CD8-positive, alpha-beta memory T cell (primary cell): Measurements from ENCODE around the gene CYP27B1. TPM values are rescaled to one million over a fixed set of nuclear protein-coding genes. Genes with fewer than 3 reads are reported as not detected.
"Not testable (repeated sequence)": the region's sequence is repeated elsewhere in the genome, so short reads cannot be mapped to it uniquely, and the experiment has no call there.

ENCODE experiments used
- CTCF ChIA-PET: fragments of 350-600 bp; sonication (Branson Sonifier 250); formaldehyde crosslinking; loops from one replicate; lab custom pipeline; 2021; ENCODE audit warnings: antibody characterized with exemption; lab: Charles Lee
- POLR2A ChIA-PET: fragments of 350-600 bp; sonication (Branson Sonifier 250); formaldehyde crosslinking; loops from one replicate; lab custom pipeline; 2021; ENCODE audit warnings: antibody characterized with exemption; lab: Charles Lee
- DNase-seq, 5 donors: peaks; one replicate each; pipeline versions ENCODE4 v3.0.0 to v3.0.0-alpha.2; 2020 to 2022; ENCODE audit warnings: mixed read lengths in 1 of 5
- H3K27ac ChIP-seq: one replicate; pipeline ENCODE4 v1.7.0; 2013; ENCODE audit warnings: low read depth, mild to moderate bottlenecking, low read length, moderate library complexity
- H3K27me3 ChIP-seq: 2 replicates; pipeline ENCODE4 v1.7.0; 2013; ENCODE audit warnings: low read length, mild to moderate bottlenecking; ENCODE audit not compliant: insufficient read depth, poor library complexity, severe bottlenecking
- H3K36me3 ChIP-seq: 2 replicates; pipeline ENCODE4 v1.7.0; 2013; ENCODE audit warnings: mild to moderate bottlenecking, low read length, moderate library complexity; ENCODE audit not compliant: insufficient read depth
- H3K4me1 ChIP-seq: 2 replicates; pipeline ENCODE4 v1.7.0; 2013; ENCODE audit warnings: mild to moderate bottlenecking, low read length, moderate library complexity; ENCODE audit not compliant: insufficient read depth
- H3K4me3 ChIP-seq: 2 replicates; pipeline ENCODE4 v1.7.0; 2013; ENCODE audit warnings: mild to moderate bottlenecking, low read length
- H3K9me3 ChIP-seq: 2 replicates; pipeline ENCODE4 v1.7.0; 2013; ENCODE audit warnings: mild to moderate bottlenecking, low read length
- H3K27ac Mint-ChIP-seq, 8 donors: one replicate each; pipeline ENCODE4 v1.8.0; 2020 to 2021; ENCODE audit warnings: mixed read lengths in 8 of 8, mild to moderate bottlenecking in 6 of 8, inconsistent platforms in 3 of 8, moderate library complexity in 3 of 8
- H3K27me3 Mint-ChIP-seq, 2 donors: one replicate each; pipeline ENCODE4 v1.8.0; 2020 to 2021; ENCODE audit warnings: mixed read lengths in 2 of 2, mild to moderate bottlenecking in 1 of 2, moderate library complexity in 1 of 2
- H3K36me3 Mint-ChIP-seq, 3 donors: one replicate each; pipeline ENCODE4 v1.8.0; 2020 to 2021; ENCODE audit warnings: mixed read lengths in 3 of 3, inconsistent platforms in 1 of 3, mild to moderate bottlenecking in 1 of 3
- H3K4me1 Mint-ChIP-seq, 3 donors: one replicate each; pipeline ENCODE4 v1.8.0; 2020 to 2021; ENCODE audit warnings: mixed read lengths in 3 of 3, inconsistent platforms in 1 of 3, mild to moderate bottlenecking in 1 of 3
- H3K4me3 Mint-ChIP-seq, 7 donors: one replicate each; pipeline ENCODE4 v1.8.0; 2020 to 2021; ENCODE audit warnings: mixed read lengths in 7 of 7, mild to moderate bottlenecking in 6 of 7, moderate library complexity in 4 of 7, inconsistent platforms in 2 of 7
- H3K9me3 Mint-ChIP-seq, 5 donors: one replicate each; pipeline ENCODE4 v1.8.0; 2020 to 2022; ENCODE audit warnings: mixed read lengths in 5 of 5, mild to moderate bottlenecking in 3 of 5, moderate library complexity in 2 of 5, inconsistent platforms in 1 of 5
- polyA plus RNA-seq: library from polyadenylated mRNA; unstranded; fragments of 300-500 nt; fragmentation: Illumina TruSeq; gene quantifications from one replicate; pipeline ENCODE4 v1.2.3, GENCODE V29; 2021
- total RNA-seq, 2 experiments: library from RNA; stranded (reverse); gene quantifications; one replicate each; pipeline ENCODE4 v1.2.3, GENCODE V29; 2021

Gene CYP27B1
- total and polyA plus RNA-seq, 3 experiments from 2014 or later = 0.52 to 7.4 (median 7.2) TPM

DNA sequence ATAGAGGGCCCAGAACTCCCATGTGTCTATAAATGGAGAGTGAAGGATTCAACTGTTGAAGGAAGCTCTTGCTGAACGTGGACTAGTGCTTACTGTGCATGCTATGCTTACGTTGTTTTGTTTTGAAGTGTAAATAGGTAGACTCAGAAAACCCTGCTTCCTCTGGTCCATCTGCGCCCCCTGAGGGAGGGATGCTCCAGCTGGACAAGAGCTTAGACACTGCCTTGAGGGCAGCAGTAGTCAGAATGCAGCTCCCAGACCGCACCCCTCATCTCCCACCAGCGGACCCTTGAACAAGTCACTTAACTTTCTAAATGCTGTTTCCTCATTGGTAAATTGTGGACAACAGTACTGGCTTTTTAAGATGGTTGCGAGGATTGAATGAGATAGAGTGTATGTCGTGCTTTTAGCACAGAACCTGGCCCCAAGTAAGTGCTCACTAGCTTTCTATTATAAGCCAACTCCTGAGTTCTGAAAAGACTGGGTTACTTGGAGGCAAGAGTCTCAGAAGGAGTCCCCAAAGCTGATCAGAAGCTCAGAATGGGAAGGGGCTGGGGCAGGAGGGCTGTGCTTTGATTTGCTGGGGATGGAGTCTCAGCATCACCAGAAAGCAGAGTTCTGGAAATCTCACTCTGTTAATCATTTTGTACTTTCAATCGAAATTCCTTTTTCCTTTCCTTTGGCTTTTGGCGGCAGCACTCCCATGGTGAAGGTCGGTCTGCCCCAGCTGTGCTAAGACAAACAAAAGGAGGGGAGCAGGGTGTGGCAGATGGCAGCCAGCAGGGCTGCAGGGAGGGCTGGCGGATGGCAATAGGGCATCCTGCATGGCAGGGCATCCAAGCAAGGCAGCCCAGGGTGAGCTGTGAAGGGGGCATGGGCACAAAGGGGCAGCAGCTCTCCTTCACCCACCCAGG, 43.9 kb downstream of the CYP27B1 start:
- Mint-ChIP-seq H3K27ac (peak overlapping the region; percentile 12 to 95 (median 67)), H3K4me3 (peak overlapping the region in 1 of 7 donors; percentile 23), H3K27me3 (peaks cover 0 to 1% of the 10 kb centered on the region in 2 donors), H3K4me1 (peaks cover 9 to 29% (median 15%) of the 10 kb centered on the region in 3 donors), H3K36me3 (peaks cover 4 to 62% (median 14%) of the 10 kb centered on the region in 3 donors), H3K9me3 (no peaks in the 10 kb centered on the region)
- ChIA-PET POLR2A (interaction anchor here (0.6 to 1.2 kb wide), 7 partner anchors 14 to 1273 kb away, joined by 3 to 7 read pairs (median 4); partner anchors contain the start of genes ARHGEF25 and TSPAN31), CTCF (no interaction called here)
- peaks cover 30% of the 10 kb centered on the region for H3K36me3 ChIP-seq
- no peak for DNase-seq
- H3K9me3 ChIP-seq = no peaks in the 10 kb centered on the region
- no peak overlapping the region for H3K27ac ChIP-seq
- H3K27me3 ChIP-seq = no peaks in the 10 kb centered on the region
- H3K4me1 ChIP-seq = no peaks in the 10 kb centered on the region
- H3K4me3 ChIP-seq = no peak overlapping the region

DNA sequence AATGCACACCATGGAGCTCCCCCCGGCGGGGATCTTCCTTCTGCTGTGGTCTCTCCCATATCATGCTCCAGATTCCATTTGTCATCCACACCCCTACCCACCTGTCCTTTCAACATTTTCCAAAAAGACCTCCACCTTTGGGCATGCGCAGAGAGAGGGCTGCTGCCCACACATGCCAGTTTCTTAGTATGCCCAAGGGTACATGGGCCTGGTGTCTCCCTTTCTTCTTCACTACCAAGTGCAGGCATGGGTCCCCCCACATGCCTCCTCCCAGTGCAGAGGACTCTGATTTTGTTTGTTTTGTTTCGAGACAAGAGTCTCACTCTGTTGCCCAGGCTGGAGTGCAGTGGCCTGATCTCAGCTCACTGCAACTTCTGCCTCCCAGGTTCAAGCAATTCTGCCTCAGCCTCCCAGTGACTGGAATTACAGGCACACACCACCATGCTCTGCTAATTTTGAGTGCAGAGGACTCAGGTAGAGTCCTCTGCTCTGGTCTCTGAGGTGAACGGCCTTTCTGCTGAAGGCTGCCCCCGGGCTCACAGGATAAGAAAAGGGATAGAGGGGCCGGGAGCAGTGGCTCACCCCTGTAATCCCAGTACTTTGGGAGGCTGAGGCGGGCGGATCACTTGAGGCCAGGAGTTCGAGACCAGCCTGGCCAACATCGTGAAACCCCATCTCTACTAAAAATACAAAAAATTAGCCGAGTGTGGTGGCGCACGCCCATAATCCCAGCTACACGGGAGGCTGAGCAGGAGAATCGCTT, 44.9 kb downstream of the CYP27B1 start:
- H3K9me3 Mint-ChIP-seq, H3K27me3 ChIP-seq, H3K4me3 ChIP-seq, H3K4me3 Mint-ChIP-seq, DNase-seq, H3K4me1 ChIP-seq, H3K27me3 Mint-ChIP-seq, CTCF ChIA-PET, H3K27ac ChIP-seq, H3K9me3 ChIP-seq: not testable (repeated sequence)
- H3K36me3 ChIP-seq = peaks cover 31% of the 10 kb centered on the region
- Mint-ChIP-seq H3K36me3 (peaks cover 4 to 59% (median 14%) of the 10 kb centered on the region in 3 donors), H3K27ac (peak overlapping the region in 4 of 8 donors; percentile 10 to 85 (median 45)), H3K4me1 (peaks cover 9 to 29% (median 15%) of the 10 kb centered on the region in 3 donors)
- POLR2A ChIA-PET = interaction anchor here (0.6 to 1.2 kb wide), 4 partner anchors 15 to 148 kb away, joined by 3 to 5 read pairs (median 3); partner anchors contain the start of gene TSPAN31

DNA sequence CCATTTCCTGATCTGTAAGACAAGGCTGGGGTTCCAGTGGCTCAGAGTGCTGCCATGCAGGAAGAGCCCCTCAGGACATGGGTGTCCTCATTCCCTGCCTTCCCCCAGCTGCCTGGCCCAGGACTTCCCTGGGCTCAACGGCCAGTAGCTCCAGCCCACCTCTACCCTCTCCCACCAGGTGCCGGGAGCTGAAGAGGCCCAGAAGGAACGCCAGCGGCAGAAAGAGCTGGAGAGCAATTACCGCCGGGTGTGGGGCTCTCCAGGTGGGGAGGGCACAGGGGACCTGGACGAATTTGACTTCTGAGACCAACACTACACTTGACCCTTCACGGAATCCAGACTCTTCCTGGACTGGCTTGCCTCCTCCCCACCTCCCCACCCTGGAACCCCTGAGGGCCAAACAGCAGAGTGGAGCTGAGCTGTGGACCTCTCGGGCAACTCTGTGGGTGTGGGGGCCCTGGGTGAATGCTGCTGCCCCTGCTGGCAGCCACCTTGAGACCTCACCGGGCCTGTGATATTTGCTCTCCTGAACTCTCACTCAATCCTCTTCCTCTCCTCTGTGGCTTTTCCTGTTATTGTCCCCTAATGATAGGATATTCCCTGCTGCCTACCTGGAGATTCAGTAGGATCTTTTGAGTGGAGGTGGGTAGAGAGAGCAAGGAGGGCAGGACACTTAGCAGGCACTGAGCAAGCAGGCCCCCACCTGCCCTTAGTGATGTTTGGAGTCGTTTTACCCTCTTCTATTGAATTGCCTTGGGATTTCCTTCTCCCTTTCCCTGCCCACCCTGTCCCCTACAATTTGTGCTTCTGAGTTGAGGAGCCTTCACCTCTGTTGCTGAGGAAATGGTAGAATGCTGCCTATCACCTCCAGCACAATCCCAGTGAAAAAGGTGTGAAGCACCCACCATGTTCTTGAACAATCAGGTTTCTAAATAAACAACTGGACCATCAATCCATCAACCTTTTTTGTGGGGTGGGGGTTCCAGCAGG, 46.0 kb downstream of the CYP27B1 start:
- Histone ChIP-seq H3K36me3 (peaks cover 42% of the 10 kb centered on the region), H3K4me1 (no peaks in the 10 kb centered on the region), H3K27ac (no peak overlapping the region), H3K27me3 (no peaks in the 10 kb centered on the region), H3K9me3 (no peaks in the 10 kb centered on the region), H3K4me3 (no peak overlapping the region)
- no peak for DNase-seq
- ChIA-PET POLR2A (interaction anchor here (1.2 kb wide), 1 partner anchor 24 kb away, joined by 3 read pairs; the partner anchor contains the start of gene TSPAN31), CTCF (interaction anchor here (1.0 to 2.2 kb wide), 3 partner anchors 21 to 262 kb away, joined by 3 to 8 read pairs (median 4); partner anchors contain the start of gene B4GALNT1)
- Mint-ChIP-seq H3K9me3 (no peaks in the 10 kb centered on the region), H3K27ac (peak overlapping the region in 4 of 8 donors; percentile 36 to 81 (median 62)), H3K36me3 (peaks cover 4 to 63% (median 15%) of the 10 kb centered on the region in 3 donors), H3K4me3 (no peak overlapping the region), H3K27me3 (no peaks in the 10 kb centered on the region), H3K4me1 (peaks cover 9 to 29% (median 15%) of the 10 kb centered on the region in 3 donors)

DNA sequence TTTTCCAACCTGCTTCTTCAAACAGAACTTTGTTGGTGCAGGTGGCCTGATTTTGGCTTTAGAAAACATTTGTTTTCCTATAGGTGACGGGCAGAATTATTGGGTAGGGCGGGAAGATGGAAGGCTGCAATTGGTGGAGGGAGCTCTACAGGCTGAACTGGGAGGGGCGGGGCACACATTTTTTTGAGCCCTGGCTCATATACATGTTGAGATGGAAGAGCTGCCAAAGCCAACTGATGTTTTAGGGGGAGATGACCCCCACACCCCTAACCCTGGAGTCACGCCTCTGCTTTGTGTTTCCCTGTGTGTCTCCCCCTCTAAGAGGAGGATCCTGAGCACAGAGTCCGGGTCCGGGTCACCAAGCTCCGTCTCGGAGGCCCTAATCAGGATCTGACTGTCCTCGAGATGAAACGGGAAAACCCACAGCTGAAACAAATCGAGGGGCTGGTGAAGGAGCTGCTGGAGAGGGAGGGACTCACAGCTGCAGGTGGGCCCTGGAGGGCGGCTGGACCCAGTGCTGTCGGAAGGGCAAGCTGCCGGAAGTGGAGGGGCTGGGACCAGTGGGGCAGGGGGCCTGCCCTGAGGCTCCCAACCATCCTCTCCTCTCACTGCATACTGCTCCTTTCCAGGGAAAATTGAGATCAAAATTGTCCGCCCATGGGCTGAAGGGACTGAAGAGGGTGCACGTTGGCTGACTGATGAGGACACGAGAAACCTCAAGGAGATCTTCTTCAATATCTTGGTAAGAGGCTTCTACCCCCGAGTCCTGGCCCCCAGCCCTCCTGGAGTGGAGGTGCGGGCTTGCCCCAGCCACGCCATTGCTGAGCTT, 46.9 kb downstream of the CYP27B1 start:
- Histone ChIP-seq H3K9me3 (no peaks in the 10 kb centered on the region), H3K27me3 (no peaks in the 10 kb centered on the region), H3K4me3 (no peak overlapping the region), H3K36me3 (peaks cover 48% of the 10 kb centered on the region), H3K4me1 (no peaks in the 10 kb centered on the region), H3K27ac (no peak overlapping the region)
- Mint-ChIP-seq H3K4me1 (peaks cover 5 to 26% (median 14%) of the 10 kb centered on the region in 3 donors), H3K27me3 (no peaks in the 10 kb centered on the region), H3K9me3 (no peaks in the 10 kb centered on the region), H3K4me3 (no peak overlapping the region), H3K36me3 (peaks cover 4 to 66% (median 17%) of the 10 kb centered on the region in 3 donors), H3K27ac (peak overlapping the region in 5 of 8 donors; percentile 5 to 81 (median 70))
- no peak for DNase-seq
- ChIA-PET CTCF (interaction anchor here (1.0 to 2.2 kb wide), 3 partner anchors 21 to 261 kb away, joined by 3 to 8 read pairs (median 4); partner anchors contain the start of gene B4GALNT1), POLR2A (interaction anchor here (0.6 to 1.2 kb wide), 2 partner anchors 25 to 417 kb away, joined by 3 to 6 read pairs; partner anchors contain the start of gene TSPAN31)

DNA sequence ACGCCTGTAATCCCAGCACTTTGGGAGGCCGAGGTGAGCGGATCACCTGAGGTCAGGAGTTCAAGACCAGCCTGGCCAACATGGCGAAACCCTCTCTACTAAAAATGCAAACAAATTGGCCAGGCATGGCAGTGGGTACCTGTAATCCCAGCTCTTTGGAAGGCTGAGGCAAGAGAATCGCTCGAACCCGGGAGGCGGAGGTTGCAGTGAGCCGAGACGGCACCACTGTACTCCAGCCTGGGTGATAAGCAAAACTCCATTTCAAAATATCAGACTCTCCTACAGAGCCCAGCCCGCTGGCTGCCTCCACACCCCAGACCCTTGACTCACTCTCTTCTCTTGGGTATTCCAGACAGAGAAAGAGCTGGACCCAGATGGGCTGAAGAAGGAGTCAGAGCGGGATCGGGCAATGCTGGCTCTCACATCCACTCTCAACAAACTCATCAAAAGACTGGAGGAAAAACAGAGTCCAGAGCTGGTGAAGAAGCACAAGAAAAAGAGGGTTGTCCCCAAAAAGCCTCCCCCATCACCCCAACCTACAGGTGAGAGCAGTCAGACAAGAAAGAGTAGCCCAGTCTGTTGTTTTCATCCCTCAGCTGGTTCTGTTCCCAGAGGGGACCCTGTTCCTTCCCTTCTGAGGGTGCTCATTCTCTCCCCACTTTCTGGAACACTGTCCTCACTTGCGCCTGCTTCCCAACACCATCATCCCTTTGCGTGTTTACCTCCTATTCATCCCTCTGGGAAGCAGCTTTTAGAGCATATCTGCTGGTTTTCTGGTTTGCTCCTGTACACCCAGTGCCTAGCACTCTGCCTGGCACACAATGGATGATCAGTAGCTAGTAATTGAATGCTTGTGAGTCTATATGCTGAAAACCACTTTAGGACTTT, 48.0 kb downstream of the CYP27B1 start:
- Mint-ChIP-seq H3K9me3 (no peaks in the 10 kb centered on the region), H3K27ac (peak overlapping the region in 6 of 8 donors; percentile 26 to 83 (median 59)), H3K27me3 (no peaks in the 10 kb centered on the region), H3K4me3 (no peak overlapping the region), H3K4me1 (peaks cover 0 to 15% (median 8%) of the 10 kb centered on the region in 3 donors), H3K36me3 (peaks cover 4 to 67% (median 17%) of the 10 kb centered on the region in 3 donors)
- Histone ChIP-seq H3K4me1 (no peaks in the 10 kb centered on the region), H3K4me3 (no peak overlapping the region), H3K27ac (no peak overlapping the region), H3K27me3 (no peaks in the 10 kb centered on the region), H3K36me3 (peaks cover 52% of the 10 kb centered on the region), H3K9me3 (no peaks in the 10 kb centered on the region)
- ChIA-PET POLR2A (interaction anchor here (1.2 kb wide), 1 partner anchor 26 kb away, joined by 3 read pairs; the partner anchor contains the start of gene TSPAN31), CTCF (interaction anchor here (1.4 to 2.2 kb wide), 2 partner anchors 23 to 25 kb away, joined by 4 to 8 read pairs; partner anchors contain the start of gene OS9)
- no peak for DNase-seq
